Right ventricle myocardium inferior (tissue), 1 donor: ENCODE results near the gene SUCO. TPM values are rescaled to one million over a fixed set of nuclear protein-coding genes. Genes with fewer than 3 reads are reported as not detected.

Experiments used
- ATAC-seq: fragments of 200-7000 bp; cut with Tn5 transposase; one replicate; pipeline ENCODE4 v1.9.1; 2020; ENCODE audit warnings: mild to moderate bottlenecking, moderate library complexity
- DNase-seq: peaks from one replicate; pipeline ENCODE4 v3.0.0; 2021; ENCODE audit errors: missing footprints
- intact Hi-C: fragments of 100-400 bp; cut with DNase I; formaldehyde crosslinking; loops from one replicate; pipeline ENCODE4 v1.11.0; 2022
- total RNA-seq: library from RNA; stranded (reverse); fragmentation: NEBNext Ultra II Directional; extraction: Animal tissue kit (Norgen Biotek cat#: 25700); gene quantifications from one replicate; pipeline ENCODE4 v1.2.1, GENCODE V29; 2021
- donor health status: DM: no; HTN: yes; CAD: no; lungs with severe emphysema.

Gene SUCO
- total RNA-seq, 1 donor from 2014 or later = 17.9 TPM

GRCh38 chr1:172629638-172630037 is 96.7 kb downstream of the SUCO start:
- no peak for DNase-seq
- ATAC-seq = no peak
- intact Hi-C loops = no loop called here

GRCh38 chr1:172630056-172630818 is 97.3 kb downstream of the SUCO start:
- DNase-seq = no peak
- ATAC-seq = no peak
- intact Hi-C loops = no loop called here

- intact Hi-C loops = no loop called here
- no peak for ATAC-seq
Measured at GRCh38 chr1:172630868-172631267, 97.9 kb downstream of the SUCO start.

GRCh38 chr1:172637522-172637921 is 104.6 kb downstream of the SUCO start:
- ATAC-seq (no peak), DNase-seq (no peak)
- intact Hi-C loops = no loop called here

More at GRCh38 chr1:172630868-172631267, 97.9 kb downstream of the SUCO start:
- DNase-seq = no peak

GRCh38 chr1:172638249-172638648 is 105.3 kb downstream of the SUCO start:
- no peak for ATAC-seq
- intact Hi-C loops = no loop called here
- DNase-seq = no peak

- DNase-seq (no peak), ATAC-seq (peak; percentile 62)
- intact Hi-C loops = no loop called here
Measured at GRCh38 chr1:172638885-172639831, 106.2 kb downstream of the SUCO start.

GRCh38 chr1:172640111-172640510 is 107.2 kb downstream of the SUCO start:
- intact Hi-C loops = no loop called here
- no peak for DNase-seq

GRCh38 chr1:172641492-172641891 is 108.5 kb downstream of the SUCO start:
- intact Hi-C loops = no loop called here
- DNase-seq (no peak), ATAC-seq (no peak)

More at GRCh38 chr1:172640111-172640510, 107.2 kb downstream of the SUCO start:
- ATAC-seq = no peak

- DNase-seq (no peak), ATAC-seq (no peak)
- intact Hi-C loops = no loop called here
Measured at GRCh38 chr1:172642970-172643369, 110.0 kb downstream of the SUCO start.

GRCh38 chr1:172646653-172647052 is 113.7 kb downstream of the SUCO start:
- intact Hi-C loops = loop anchor here (5.0 kb wide), 1 partner anchor 51 kb away; no protein-coding TSS in a partner anchor
- ATAC-seq (peak; percentile 70), DNase-seq (no peak)

GRCh38 chr1:172647110-172647564 is 114.2 kb downstream of the SUCO start:
- DNase-seq (no peak), ATAC-seq (no peak)
- intact Hi-C loops = loop anchor here (5.0 kb wide), 1 partner anchor 50 kb away; no protein-coding TSS in a partner anchor

GRCh38 chr1:172647987-172648386 is 115.0 kb downstream of the SUCO start:
- ATAC-seq (no peak), DNase-seq (no peak)
- intact Hi-C loops = loop anchor here (5.0 kb wide), 1 partner anchor 49 kb away; no protein-coding TSS in a partner anchor

- ATAC-seq = no peak
- intact Hi-C loops = no loop called here
- no peak for DNase-seq
Measured at GRCh38 chr1:172650474-172651193, 117.7 kb downstream of the SUCO start.

GRCh38 chr1:172653015-172653709 is 120.2 kb downstream of the SUCO start:
- DNase-seq (no peak), ATAC-seq (no peak)
- intact Hi-C loops = no loop called here

- no peak for ATAC-seq
- no peak for DNase-seq
- intact Hi-C loops = no loop called here
Measured at GRCh38 chr1:172654535-172654934, 121.6 kb downstream of the SUCO start.

- ATAC-seq (no peak), DNase-seq (no peak)
- intact Hi-C loops = no loop called here
Measured at GRCh38 chr1:172656576-172656975, 123.6 kb downstream of the SUCO start.

GRCh38 chr1:172657586-172657985 is 124.6 kb downstream of the SUCO start:
- peak; percentile 90 for ATAC-seq
- intact Hi-C loops = no loop called here
- DNase-seq = peak; percentile 75

- DNase-seq = peak; percentile 66
Measured at GRCh38 chr1:172658871-172659453, 126.0 kb downstream of the SUCO start, which contains the start of gene FASLG. TSS of gene FASLG (plus strand) at chr1:172659103. CDS start at chr1:172659202, 99 bp downstream.

More at GRCh38 chr1:172658871-172659453, 126.0 kb downstream of the SUCO start, which contains the start of gene FASLG:
- intact Hi-C loops = no loop called here
- ATAC-seq = no peak
